ENCODE results near the gene NDUFA12.

DNA sequence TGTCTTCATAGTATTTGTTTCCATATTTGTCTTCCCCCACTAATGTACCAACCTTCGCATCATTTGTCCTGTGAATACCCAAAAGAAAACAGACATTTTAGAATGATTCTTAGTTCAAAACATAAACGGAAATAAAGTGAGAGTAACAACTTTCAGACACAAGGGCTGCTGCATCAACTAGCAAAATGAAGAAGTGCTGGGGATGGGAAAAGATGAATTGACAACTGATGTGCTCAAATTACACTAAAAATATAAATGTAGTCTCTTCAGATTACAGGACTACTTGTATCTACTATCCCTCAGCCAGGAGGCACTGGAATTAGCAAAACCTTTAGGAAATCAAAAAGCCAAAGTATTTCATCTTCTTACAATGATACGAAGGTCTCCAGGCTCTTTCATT is 743 bp downstream of the NDUFA12 start:
- TF ChIP-seq, protein P1, sequence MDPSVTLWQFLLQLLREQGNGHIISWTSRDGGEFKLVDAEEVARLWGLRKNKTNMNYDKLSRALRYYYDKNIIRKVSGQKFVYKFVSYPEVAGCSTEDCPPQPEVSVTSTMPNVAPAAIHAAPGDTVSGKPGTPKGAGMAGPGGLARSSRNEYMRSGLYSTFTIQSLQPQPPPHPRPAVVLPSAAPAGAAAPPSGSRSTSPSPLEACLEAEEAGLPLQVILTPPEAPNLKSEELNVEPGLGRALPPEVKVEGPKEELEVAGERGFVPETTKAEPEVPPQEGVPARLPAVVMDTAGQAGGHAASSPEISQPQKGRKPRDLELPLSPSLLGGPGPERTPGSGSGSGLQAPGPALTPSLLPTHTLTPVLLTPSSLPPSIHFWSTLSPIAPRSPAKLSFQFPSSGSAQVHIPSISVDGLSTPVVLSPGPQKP (IDR thresholded peaks at IDR 0.05; ENCODE audit: borderline replicate concordance, low read depth, low read length) = no peak
- TF ChIP-seq, protein P2, sequence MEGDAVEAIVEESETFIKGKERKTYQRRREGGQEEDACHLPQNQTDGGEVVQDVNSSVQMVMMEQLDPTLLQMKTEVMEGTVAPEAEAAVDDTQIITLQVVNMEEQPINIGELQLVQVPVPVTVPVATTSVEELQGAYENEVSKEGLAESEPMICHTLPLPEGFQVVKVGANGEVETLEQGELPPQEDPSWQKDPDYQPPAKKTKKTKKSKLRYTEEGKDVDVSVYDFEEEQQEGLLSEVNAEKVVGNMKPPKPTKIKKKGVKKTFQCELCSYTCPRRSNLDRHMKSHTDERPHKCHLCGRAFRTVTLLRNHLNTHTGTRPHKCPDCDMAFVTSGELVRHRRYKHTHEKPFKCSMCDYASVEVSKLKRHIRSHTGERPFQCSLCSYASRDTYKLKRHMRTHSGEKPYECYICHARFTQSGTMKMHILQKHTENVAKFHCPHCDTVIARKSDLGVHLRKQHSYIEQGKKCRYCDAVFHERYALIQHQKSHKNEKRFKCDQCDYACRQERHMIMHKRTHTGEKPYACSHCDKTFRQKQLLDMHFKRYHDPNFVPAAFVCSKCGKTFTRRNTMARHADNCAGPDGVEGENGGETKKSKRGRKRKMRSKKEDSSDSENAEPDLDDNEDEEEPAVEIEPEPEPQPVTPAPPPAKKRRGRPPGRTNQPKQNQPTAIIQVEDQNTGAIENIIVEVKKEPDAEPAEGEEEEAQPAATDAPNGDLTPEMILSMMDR (conservative IDR thresholded peaks at IDR 0.05; ENCODE audit: low read depth, low read length) = no peak
- TF ChIP-seq CEBPB (IDR thresholded peaks at IDR 0.05; ENCODE audit: low read depth, low read length) (no peak), POLR2A (IDR thresholded peaks at IDR 0.05; ENCODE audit: low read depth, low read length) (no peak), RAD21 (IDR thresholded peaks at IDR 0.05; ENCODE audit: low read length) (no peak)
